Retinal pigment epithelial cell (primary cell): ENCODE data around the gene PLEKHM3.
"Not testable (repeated sequence)": the region's sequence is repeated elsewhere in the genome, so short reads cannot be mapped to it uniquely, and the experiment has no call there.

Experiments
- DNase-seq: peaks from one replicate; pipeline ENCODE4 v3.0.0-alpha.2; 2010; ENCODE audit warnings: low read depth
- H3K4me3 ChIP-seq: 2 replicates; pipeline ENCODE4 v1.5.1; 2011; ENCODE audit warnings: mild to moderate bottlenecking, low read length, control low read depth, moderate library complexity
- TF ChIP-seq, protein P1 (sequence below): conservative IDR thresholded peaks from 2 replicates; pipeline ENCODE4 v1.5.1; 2011; ENCODE audit warnings: low read depth, low read length, control low read depth, inconsistent platforms

Gene PLEKHM3

DNA sequence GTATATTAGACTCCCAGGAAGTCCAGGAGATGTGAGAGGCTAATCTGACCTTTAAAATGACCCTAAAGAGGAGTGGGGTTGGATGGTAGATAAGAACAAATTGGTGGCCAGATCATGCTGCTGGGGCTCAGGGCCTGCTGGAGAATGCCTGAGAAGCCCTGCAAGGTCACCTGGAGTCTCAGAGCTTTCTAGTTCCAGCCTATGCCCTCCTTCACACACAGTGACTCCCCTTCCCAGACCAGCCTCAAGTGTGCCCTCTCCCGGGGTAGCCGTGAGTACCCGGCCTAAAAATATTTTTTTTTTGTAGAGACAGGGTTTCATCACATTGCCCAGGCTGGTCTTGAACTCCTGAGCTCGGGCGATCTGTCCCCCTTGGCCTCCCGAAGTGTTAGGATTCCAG, 211.4 kb downstream of the PLEKHM3 start:
- DNase-seq, result no peak
- H3K4me3 ChIP-seq, result no peak overlapping the region
- TF ChIP-seq, protein P1, sequence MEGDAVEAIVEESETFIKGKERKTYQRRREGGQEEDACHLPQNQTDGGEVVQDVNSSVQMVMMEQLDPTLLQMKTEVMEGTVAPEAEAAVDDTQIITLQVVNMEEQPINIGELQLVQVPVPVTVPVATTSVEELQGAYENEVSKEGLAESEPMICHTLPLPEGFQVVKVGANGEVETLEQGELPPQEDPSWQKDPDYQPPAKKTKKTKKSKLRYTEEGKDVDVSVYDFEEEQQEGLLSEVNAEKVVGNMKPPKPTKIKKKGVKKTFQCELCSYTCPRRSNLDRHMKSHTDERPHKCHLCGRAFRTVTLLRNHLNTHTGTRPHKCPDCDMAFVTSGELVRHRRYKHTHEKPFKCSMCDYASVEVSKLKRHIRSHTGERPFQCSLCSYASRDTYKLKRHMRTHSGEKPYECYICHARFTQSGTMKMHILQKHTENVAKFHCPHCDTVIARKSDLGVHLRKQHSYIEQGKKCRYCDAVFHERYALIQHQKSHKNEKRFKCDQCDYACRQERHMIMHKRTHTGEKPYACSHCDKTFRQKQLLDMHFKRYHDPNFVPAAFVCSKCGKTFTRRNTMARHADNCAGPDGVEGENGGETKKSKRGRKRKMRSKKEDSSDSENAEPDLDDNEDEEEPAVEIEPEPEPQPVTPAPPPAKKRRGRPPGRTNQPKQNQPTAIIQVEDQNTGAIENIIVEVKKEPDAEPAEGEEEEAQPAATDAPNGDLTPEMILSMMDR, result no peak

DNA sequence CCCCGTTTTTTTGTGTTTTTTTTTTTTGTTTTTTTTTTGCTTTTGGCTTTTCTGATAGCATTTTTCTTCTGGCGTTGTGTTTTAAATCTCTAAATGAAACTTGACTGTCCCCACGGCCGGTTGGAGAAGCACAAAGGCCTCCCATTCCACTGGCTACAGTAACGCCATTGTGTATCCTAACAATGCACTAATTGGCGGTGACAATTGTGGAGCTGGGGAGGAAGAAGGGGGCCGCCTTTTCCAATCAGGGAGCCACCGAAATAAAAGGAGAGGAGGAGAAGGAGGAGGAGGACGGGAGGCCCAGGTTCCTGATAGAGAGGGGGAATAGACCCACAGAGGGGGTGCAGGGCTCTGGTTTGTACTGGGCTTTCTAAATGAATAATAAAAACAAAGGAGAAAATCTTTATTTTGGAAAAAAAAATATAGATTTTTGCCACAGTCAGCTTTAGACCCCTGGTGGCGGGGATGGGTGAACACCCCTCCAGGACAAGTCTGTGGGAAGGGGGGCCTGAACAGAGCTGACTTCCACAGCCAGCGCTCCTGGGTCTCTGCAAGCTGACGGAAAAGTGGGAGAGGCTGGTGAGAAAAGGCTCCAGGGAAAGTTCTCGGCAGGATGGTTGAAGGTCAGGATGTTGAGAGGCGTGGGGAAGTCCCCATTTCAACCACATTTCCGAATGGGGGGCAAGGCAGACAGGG, 212.0 kb downstream of the PLEKHM3 start:
- DNase-seq, result no peak
- TF ChIP-seq, protein P1, result peak; percentile 32
- H3K4me3 ChIP-seq, result no peak overlapping the region

DNA sequence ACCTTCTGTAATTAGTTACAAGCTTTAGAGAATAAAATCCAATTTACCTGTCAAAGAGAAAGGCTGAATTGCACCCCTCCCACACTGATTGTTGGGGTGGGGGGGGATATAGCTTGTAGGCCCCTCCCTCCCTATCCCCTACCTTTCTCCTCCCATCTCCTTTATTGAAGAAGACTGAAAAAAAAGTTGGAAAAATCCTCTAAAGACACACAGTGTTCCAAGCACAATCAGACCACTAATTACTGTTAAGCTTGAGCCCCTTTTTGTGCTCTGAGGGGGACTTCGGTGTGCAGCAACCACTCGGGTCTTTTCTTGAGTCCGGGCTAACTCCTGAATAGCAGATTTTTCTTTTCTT, 212.6 kb downstream of the PLEKHM3 start:
- no peak for DNase-seq
- H3K4me3 ChIP-seq, result no peak overlapping the region
- TF ChIP-seq, protein P1, result no peak

DNA sequence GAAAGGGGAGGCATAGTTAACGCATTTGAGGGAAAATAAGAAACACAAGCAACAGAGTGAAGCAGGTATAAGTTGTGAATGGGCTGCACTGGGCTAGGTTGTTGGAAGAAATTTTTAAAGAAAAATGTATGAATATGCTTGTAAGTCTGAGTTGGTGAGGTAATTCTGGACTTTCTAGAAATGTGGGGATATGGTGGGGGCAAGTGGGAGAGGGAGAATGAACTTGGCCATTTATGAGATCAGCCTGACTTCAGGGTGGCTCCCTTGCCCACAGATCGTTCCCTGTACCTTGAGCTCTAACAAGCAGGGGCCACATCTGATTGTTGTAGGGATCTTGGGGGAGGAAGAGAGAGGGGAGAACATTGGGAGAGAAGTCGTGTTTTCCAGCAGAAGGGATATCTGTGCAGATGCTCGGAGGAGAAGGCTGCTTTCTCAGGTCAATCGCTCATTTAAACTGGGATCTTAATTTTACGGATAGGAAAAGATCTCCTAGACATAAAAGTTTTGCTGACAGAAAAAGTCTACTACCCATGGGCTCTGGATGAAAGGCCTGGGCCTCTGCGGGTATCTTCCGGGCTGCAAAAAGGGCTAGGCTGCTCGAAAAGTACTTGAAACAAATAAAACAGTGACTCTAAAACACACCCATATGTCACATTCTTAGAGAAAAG, 213.1 kb downstream of the PLEKHM3 start:
- TF ChIP-seq, protein P1, result no peak
- H3K4me3 ChIP-seq, result no peak overlapping the region
- no peak for DNase-seq

DNA sequence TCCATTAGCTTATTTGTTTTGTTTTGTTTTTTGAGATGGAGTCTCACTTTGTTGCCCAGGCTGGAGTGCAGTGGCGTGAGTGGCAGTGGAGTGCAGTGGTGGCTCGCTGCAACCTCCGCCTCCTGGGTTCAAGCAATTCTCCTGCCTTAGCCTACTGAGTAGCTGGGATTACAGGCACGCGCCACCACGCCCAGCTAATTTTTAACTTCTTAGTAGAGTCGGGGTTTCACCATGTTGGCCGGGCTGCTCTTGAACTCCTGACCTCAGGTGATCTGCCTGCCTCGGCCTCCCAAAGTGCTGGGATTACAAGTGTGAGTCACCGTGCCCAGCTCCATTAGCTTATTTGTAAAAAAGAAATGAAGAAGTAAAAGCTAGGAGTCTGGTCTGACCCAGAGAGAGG, 213.7 kb downstream of the PLEKHM3 start:
- DNase-seq, H3K4me3 ChIP-seq: not testable (repeated sequence)

DNA sequence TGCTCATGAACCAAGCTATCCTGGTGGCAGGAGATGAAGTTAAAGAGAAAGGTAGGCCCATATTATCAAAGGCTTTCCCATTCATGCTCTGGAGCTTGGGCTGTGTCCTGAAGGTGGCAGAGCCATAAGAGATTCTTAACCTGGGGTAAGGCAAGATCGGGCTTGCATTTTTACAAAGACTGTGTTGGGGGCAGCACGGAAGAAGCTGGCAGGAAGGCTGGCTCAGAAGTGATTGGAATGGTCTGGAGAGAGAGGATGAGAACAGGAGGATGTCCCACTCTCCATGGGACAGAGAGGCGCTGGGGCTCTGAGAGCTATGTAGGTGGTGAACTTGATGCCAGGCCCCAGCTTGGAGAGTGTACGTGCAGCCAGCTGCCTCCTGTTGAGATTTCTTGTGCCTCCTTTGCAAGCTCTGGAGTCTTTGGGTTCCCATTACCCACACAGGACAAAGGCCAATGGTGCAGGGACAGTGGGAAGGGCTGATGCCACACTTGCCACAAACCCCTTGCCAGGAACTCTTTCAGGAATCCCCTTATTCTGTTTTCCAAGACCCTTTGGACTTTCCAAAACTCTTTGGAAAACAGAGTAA, 215.0 kb downstream of the PLEKHM3 start:
- TF ChIP-seq, protein P1, result no peak
- no peak overlapping the region for H3K4me3 ChIP-seq

DNA sequence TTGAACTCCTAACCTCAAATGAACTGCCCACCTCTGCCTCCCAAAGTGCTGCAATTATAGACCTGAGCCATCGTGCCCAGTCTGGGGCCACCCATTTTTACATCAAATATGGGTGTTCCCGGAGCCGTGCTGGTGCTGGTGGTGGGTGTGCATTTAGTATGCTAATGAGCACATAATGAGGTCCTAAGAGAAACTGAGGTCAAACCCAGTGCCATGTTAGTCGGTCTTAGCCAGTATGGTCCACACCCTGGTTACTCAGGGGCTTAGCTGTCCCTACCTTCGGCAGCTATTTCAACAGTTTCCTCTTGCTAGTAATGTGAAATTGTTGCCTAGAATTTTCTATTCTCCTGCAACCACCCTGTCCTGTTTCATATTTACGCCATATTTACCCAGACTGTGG, 217.2 kb downstream of the PLEKHM3 start:
- no peak overlapping the region for H3K4me3 ChIP-seq
- TF ChIP-seq, protein P1, result no peak
- DNase-seq, result no peak

More for the DNA sequence above, 215.0 kb downstream of the PLEKHM3 start:
- DNase-seq, result no peak
